Sciatic nerve (tissue), 2 donors: ENCODE data around the gene CITED2. TPM values are rescaled to one million over a fixed set of nuclear protein-coding genes. Genes with fewer than 3 reads are reported as not detected.
A peak's percentile ranks its signal among the peaks of the same experiment; 100 is the strongest.
"Not testable (repeated sequence)": the region's sequence is repeated elsewhere in the genome, so short reads cannot be mapped to it uniquely, and the experiment has no call there.

Source experiments
- ATAC-seq: fragments of 200-7000 bp; cut with Tn5 transposase; one replicate; pipeline ENCODE4 v1.9.1; 2020; ENCODE audit warnings: mild to moderate bottlenecking, moderate library complexity
- DNase-seq: peaks from one replicate; pipeline ENCODE4 v3.0.0-alpha.2; 2020; ENCODE audit warnings: low spot score
- intact Hi-C: fragments of 100-400 bp; cut with DNase I; formaldehyde crosslinking; loops from one replicate; pipeline ENCODE4 v1.14.2; 2022
- total RNA-seq: library from RNA; stranded (reverse); fragmentation: NEBNext Ultra II Directional; extraction: Animal tissue kit (Norgen Biotek cat#: 25700); gene quantifications from one replicate; pipeline ENCODE4 v1.2.1, GENCODE V29; 2021
- donor health status: DM: no; HTN: no; CAD: no.
- donor health status: DM: no; HTN: no; CAD: no.

The CITED2 gene
- total RNA-seq, 1 donor from 2014 or later: 187 TPM

DNA sequence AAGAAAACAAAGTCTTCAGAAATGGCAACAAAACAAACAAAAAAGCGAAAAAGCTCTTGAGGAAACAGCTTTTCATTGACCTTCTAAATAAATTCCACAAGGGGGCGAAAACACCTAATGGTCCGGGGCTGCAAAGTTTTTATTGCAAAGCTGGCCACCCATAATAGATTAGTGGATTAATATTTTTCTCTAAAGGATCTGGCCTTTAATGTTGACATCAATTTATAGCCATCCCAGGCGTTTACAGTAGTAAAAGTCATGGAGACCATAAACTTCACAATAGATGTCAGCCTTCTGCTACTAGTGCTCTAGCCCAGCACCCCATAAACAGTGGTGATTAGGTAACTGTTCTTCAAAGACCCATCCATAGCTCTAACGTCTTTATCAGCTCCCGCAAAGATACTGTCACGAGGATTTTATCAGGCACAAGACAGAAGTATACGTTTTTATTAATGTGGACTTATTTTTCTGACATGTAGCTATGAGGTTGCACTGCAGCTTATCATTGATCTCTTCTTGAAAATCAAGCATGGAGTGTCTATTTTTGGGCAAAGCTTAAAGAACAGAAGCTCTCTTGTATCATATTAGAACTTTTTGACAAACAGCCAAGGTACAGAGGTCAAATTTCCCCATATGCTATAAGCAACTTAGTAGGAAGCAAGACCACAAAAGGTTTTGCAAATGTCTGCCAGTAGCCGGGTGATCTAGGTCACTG lies 4.7 kb downstream of the CITED2 start:
- DNase-seq (no peak), ATAC-seq (no peak)
- intact Hi-C loops: no loop called here

DNA sequence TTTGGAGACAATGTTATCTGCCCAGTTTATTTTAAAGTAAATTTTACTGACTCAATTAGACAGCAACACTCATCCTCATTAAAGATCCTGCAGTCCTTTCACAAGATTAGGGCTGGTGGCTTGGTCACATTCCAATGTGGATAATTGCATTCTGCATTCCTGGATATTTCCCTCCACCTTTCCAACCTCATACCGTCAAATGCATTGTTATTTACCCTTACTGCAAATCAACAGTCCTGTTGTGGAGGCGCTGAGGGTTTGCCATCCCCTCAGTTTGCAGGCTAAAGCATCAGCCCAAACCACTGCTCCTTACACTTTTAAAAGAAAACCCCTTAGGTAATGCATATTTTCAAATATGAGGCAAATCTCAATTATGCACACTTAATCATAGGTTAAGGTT lies 5.4 kb downstream of the CITED2 start:
- intact Hi-C loops: no loop called here
- no peak for ATAC-seq
- DNase-seq: no peak

DNA sequence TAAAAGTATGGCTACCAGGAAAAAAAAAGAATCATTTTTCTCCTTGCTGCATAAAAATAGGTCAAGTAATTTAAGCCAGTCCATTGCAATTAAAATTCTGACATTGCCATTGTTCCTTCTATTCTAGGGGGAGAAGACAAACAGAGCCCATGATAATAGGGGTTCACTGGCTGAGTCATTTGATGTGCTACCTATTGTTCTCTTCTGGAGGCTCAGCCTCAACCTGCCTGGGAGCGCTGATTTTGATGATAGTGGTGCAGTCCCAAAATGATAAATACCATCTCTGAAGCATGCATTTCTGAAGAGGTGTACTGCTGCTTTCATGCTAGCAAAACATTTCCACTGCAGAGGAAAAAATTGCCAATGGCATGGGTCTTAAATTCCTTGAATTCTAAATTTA lies 5.8 kb downstream of the CITED2 start:
- no peak for ATAC-seq
- intact Hi-C loops: no loop called here
- no peak for DNase-seq

DNA sequence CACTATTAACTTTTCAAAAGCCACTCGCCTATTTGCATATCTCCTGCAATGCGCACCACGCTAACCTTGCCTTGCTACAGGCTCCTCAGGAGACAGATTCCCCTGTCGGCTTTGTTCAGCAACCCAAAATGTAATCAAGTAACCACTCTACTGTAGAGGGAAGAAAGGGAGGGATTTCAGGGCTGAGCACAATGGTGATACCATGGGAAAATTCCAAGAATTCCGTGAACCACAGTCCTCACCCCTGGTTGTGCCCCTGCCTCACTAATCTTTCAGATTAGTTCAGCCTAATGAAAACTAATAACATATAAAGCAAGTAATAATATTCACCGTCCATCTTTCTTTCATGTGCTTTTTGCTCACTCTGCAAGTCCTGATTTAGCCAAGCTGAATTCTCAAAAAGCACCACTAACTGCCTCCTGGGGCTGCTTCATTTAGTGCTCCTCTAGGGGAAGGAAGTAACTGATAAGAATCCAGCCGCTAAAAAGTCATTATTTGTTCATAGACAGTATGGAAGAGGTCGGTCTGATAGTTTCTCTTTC lies 6.6 kb downstream of the CITED2 start:
- ATAC-seq (no peak), DNase-seq (no peak)
- intact Hi-C loops: no loop called here

DNA sequence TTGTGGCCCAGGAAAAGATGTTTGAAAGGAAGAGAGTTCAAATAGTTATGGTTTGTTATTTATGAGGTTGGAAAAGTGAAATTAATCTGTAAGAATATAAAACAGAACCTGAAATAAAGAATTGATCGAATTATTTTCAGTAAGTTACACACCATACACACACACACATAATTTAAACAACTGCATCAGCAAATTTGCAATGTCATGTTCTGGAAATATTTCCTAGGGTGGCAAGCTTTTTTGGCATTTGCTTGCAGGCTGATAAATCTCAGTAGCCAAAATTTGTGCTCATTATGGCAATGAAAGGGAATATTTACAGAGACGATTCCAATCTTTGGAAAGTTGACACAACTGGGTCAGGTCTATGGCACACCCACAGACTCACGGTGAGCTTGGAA lies 9.5 kb downstream of the CITED2 start:
- intact Hi-C loops: loop anchor here (5.0 kb wide), 1 partner anchor 148 kb away; no protein-coding TSS in a partner anchor
- ATAC-seq (no peak), DNase-seq (no peak)

DNA sequence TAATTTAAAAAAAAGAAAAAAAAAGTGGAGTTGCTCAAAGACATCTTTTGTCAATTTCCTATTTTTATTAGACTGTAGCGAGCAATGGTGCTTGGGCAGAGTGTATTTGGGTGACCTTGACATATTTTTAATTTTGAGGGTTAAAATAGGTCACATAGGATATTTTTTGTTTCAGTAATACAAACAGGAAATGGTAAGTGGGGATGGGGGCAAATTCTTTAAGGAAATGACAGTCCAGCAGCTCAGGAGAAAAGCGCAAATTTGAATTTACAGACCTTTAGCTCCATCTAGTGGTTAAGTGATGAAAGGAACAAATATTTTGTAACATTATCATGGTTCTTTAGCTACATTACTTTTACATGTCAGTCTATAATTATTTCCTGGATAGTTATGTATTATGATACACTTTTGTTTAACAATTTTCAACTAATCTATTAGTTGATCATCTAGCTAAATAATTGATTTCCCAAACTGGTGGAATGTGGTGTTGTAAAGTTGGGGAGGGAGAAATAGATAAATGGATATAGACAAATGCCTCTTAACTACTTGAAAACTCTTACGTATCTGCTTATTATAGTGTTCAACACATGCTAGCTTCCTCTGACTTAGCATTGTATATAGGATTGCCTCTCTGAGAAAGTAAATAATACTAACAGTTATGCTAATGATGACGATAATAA lies 10.0 kb downstream of the CITED2 start:
- intact Hi-C loops: loop anchor here (5.0 kb wide), 1 partner anchor 147 kb away; no protein-coding TSS in a partner anchor
- DNase-seq: no peak
- peak; percentile 53 for ATAC-seq

DNA sequence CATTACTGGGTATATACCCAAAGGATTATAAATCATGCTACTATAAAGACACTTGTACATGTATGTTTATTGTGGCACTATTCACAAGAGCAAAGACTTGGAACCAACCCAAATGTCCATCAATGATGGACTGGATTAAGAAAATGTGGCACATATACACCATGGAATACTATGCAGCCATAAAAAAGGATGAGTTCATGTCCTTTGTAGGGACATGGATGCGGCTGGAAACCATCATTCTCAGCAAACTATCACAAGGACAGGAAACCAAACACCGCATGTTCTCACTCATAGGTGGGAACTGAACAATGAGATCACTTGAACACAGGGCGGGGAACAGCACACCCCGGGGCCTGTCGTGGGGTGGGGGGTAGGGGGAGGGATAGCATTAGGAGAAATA lies 10.7 kb downstream of the CITED2 start:
- not testable (repeated sequence) for ATAC-seq, DNase-seq
- intact Hi-C loops: loop anchor here (5.0 kb wide), 1 partner anchor 146 kb away; no protein-coding TSS in a partner anchor

DNA sequence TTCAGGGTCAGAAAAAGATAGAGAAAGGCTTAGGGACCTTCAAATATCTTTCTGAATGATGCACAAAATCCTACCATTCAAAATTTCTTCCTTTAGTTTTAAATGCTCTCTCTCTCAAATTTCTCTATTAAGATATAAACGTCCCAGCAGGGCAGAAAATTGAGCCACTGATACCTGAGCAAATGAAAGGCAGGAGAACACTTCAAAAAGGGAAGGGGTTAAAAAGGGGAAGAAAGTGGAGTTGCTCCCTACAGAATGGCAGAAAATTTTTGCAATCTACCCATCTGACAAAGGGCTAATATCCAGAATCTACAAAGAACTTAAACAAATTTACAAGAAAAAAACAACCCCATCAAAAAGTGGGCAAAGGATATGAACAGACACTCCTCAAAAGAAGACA lies 11.3 kb downstream of the CITED2 start:
- ATAC-seq, DNase-seq: not testable (repeated sequence)
- intact Hi-C loops: loop anchor here (5.0 kb wide), 1 partner anchor 146 kb away; no protein-coding TSS in a partner anchor

DNA sequence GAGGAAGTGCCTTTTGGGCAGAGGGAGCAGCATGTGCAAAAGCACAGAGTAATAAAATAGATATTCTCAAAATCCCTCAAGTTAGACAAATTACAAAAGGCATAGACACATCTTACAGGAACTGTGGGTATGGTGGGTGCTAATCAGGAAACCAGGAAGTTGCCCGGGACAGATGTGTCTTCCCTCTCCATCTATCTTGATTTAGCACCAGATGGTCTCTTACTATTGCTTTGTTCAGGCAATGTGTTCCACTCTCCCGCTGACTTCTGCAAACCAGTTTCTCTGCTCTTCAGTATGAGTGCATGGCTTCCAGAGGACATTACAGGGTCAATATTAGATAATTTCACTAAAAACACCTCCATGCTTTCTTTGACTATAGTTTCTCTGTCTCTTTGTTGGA lies 13.2 kb downstream of the CITED2 start:
- intact Hi-C loops: loop anchor here (5.0 kb wide), 1 partner anchor 144 kb away; no protein-coding TSS in a partner anchor
- ATAC-seq: peak; percentile 55
- DNase-seq: no peak

DNA sequence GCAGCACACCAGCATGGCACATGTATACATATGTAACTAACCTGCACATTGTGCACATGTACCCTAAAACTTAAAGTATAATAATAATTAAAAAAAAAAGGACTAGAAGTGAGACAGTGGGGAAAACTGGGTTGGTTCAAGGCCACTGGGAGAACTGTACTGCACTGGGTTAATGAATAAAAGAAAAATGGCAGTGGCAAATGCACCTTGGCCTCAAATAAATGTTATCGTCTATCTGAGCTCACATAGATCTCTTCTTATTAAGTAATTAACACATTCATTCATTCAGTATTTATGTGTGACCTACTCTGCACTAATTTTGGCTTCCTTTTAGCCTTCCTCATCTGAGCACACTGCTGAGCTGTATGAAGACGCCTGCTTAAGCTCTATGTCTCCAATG lies 17.5 kb downstream of the CITED2 start:
- intact Hi-C loops: loop anchor here (10.0 kb wide), 1 partner anchor 542 kb away; no protein-coding TSS in a partner anchor
- ATAC-seq (no peak), DNase-seq (no peak)

DNA sequence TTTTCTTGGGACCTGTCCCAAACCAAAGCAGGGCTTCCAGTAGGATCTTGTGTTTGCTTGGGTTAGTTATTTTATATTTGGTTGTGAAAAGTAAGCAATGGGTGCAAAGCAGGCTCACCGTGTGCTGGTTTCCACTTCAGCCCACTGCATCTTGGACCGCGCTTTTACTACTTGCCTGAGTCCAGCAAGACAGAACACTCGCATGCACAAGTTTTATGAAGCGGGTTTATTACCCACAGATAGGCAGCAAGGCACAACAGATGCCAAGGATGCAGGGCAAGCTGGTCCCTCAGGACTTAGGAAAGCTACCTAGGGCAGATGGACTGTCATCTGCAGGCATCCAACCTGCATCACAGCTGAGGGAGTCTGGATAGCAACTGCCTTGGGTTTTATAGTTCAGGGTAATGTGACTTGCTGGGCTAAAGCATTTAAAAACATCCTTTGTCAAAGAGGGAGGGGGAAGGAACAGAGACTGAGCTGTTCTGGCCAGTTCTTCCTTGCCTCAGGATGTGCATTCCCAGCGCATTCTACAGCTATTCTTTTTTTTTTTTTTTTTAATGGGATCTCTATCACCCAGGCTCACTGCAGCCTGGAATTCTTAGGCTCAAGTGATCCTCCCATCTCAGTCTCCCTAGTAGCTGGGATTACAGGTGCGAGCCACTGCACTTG lies 18.5 kb downstream of the CITED2 start:
- intact Hi-C loops: loop anchor here (10.0 kb wide), 1 partner anchor 541 kb away; no protein-coding TSS in a partner anchor
- ATAC-seq: no peak

DNA sequence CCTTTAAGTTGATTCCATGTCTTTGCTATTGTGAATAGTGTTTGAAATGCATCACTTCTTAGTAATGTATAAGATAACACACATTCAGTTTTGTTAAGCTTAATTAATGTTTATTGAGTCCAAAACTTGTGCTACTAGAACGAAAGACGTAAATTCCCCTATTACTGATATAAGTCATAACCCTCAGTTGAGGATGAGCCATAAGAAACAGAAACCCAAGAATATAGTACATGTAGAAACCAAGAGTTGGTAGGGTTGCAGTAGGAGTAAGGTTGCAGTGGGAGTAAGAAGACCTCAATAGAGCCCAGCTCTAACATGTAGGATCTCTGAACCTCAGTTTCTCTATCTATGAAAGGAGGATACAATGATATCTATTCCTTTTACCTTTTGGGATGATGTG lies 19.3 kb downstream of the CITED2 start:
- ATAC-seq (no peak), DNase-seq (no peak)
- intact Hi-C loops: loop anchor here (10.0 kb wide), 1 partner anchor 540 kb away; no protein-coding TSS in a partner anchor

More for the DNA sequence above, 18.5 kb downstream of the CITED2 start:
- no peak for DNase-seq

DNA sequence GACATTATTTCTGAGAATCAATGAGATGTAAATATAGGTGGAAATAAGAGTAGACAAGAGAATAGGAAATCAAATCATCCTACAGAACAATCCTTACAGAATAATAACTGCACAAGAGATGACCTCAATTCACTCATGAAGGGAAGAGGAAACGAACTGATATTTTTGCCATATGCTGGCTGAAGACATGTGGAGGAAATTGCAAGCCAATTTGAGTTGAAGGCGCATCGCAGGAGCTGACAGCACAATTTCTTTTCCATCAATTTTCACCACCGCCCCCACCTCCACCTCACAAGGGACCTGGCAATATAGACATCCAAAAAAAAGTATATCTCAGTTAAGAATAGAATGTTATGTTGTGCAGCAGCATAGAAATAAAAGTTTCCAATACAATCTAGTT lies 20.3 kb downstream of the CITED2 start:
- DNase-seq: no peak
- ATAC-seq: no peak
- intact Hi-C loops: loop anchor here (10.0 kb wide), 1 partner anchor 539 kb away; no protein-coding TSS in a partner anchor

DNA sequence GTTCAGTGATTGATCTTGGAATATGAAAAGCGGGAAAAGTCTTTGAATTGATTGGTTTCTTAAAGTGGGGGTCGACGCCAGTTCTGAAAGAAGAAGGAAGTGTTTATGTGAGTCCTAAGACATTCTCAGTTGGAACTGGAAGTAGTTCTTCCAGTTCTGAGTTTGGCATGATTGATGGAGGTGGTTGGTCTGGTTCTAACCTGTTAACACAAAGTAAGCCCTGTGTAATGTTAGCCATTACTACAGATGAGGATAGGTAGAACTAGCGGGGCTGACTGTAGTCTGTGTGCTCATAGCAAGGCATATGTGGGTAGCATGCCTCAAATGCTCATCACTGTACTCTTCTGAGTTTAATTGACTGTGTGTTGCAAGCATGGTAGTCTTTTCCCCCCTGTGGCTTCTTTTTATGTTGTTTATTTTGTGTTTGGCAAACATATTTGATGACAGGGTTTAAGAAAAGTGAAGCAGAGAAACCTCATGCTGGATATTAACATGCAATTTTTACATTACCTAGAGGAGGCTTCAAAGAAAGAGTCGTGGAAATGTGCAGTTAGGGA lies 24.9 kb downstream of the CITED2 start:
- ATAC-seq (no peak), DNase-seq (no peak)
- intact Hi-C loops: loop anchor here (10.0 kb wide), 1 partner anchor 535 kb away; no protein-coding TSS in a partner anchor

DNA sequence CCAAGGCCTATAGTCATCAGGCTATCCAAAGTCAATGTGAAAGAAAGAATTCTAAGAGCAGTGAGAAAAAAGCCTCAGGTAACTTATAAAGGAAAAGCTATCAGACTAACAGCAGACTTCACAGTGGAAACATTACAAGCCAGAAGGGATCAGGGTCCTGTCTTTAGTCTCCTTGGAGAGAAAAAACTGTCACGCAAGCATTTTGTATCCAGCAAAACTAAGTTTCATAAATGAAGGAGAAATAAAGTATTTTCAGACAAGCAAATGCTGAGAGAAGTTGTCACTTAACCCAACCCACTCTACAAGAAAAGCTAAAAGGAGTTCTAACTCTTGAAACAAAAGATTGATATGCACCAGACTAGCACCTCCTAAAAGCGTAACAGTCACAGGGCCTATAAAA lies 28.1 kb downstream of the CITED2 start:
- DNase-seq: no peak
- intact Hi-C loops: no loop called here
- ATAC-seq: no peak

DNA sequence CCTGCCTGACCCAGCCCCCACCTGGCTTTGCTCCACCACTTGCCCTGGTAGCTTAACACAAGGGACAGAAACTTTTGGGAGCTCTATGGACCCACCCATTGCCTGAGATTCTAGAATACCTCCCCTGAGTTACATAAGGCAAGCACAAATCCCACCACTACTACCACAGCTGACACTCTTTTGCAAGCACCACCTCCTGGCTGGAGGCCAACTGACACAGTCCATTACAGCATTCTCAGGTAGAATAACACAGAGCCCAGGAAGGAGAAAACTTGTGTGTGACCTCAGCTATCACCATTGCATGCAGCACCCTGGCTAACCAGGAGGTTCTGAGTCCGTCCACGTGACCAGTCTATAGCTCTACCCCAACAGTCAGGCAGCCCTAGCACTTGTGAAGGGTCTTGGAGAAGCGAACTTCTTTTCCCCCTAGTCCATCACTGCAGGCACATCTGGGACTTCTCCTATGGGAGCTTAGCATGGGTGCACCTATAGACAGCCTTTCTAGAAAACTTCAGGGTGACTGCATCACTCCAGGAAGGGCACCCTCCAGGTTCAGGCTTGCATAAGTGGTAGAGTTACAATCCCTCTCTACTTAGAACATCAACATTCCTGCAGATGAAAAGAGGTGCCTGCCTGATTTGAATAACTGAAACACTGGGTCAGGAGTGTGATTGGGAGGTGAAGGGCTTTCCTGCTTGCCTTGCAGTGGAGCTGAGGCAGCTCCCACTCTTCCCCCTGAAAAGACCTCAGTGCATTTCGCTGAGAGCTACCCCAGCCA lies 30.1 kb downstream of the CITED2 start:
- intact Hi-C loops: no loop called here
- ATAC-seq (no peak), DNase-seq (no peak)

DNA sequence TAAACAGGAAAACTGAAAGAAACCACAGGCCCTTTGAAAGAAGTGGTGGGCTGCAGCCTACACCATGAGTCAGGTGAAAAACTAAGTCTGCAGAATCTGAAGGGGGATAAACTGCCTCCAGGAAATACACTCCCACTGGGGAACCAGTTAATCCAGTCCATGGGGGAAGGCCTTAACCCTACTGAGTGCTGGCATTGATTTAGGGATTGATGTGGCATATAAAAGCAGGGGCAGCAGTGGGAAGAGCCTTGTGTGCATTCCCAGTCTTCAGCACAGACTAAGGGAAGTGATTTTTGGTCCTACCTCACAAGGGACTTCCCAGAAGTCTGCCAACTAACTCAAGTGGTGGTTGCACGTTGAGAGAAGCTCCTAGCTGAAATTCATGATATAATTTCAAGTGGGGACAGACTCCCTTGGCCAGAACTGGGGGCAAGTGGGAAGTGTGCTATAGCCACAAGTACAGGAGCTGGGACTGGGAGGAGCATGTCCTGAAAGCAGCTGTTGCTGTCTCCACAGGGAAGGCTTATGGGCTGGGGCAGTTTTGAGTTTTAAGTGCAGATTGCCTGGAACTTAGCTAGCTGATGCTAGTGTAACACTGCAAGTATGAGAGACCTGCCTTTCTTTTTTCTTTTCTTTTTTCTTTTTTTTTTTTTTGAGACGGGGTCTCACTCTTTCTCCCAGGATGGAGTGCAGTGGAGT lies 31.2 kb downstream of the CITED2 start:
- intact Hi-C loops: no loop called here
- no peak for DNase-seq
- no peak for ATAC-seq

DNA sequence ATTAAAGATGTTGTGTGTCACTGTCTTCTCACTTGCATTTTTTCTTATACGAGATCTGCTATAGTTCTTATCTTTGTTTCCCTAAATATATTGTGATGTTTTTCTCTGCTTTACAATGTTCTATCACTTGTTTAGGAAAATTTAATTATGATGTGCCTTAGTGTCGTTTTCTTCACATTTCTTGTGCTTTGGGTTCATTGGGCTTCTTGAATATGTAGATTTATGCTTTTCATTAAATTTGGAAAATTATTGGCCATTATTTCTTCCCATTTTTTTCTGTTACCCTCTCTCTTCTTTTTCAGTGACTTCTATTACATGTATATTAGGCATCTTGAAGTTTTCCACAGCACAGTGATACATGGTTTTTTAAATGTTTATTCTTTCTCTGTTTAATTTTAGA lies 33.4 kb downstream of the CITED2 start:
- intact Hi-C loops: no loop called here
- no peak for DNase-seq
- ATAC-seq: no peak
